Psoas muscle (tissue), 8 donors: ENCODE measurements around the gene SPAG17. TPM values are rescaled to one million over a fixed set of nuclear protein-coding genes. Genes with fewer than 3 reads are reported as not detected.

Experiments used
- ATAC-seq, 4 donors: fragments of 200-7000 bp; cut with Tn5 transposase; one replicate each; pipeline ENCODE4 v1.9.1; 2020; ENCODE audit warnings: moderate library complexity in 3 of 4, mild to moderate bottlenecking in 2 of 4
- DNase-seq, 2 donors: peaks; one replicate each; pipeline ENCODE4 v3.0.0-alpha.2; 2020
- H3K27ac ChIP-seq: fragments of 200-600 bp; one replicate; pipeline ENCODE4 v1.8.0; 2022
- H3K27me3 ChIP-seq, 3 donors: fragments of 200-600 bp in 1 of 3; one replicate each; pipeline versions ENCODE4 v1.6.1 to v1.8.0; 2013 to 2022; ENCODE audit warnings: low read length in 2 of 3, mild to moderate bottlenecking in 2 of 3, moderate library complexity in 1 of 3; ENCODE audit not compliant: insufficient read depth in 3 of 3
- H3K36me3 ChIP-seq, 2 donors: fragments of 200-600 bp in 1 of 2; one replicate each; pipeline versions ENCODE4 v1.6.1 to v1.8.0; 2013 to 2022; ENCODE audit warnings: low read depth in 1 of 2, mild to moderate bottlenecking in 1 of 2, moderate library complexity in 1 of 2; ENCODE audit not compliant: insufficient read depth in 1 of 2
- H3K4me1 ChIP-seq: fragments of 200-600 bp; one replicate; pipeline ENCODE4 v1.8.0; 2022
- H3K4me3 ChIP-seq: fragments of 200-600 bp; one replicate; pipeline ENCODE4 v1.8.0; 2022; ENCODE audit warnings: mild to moderate bottlenecking
- H3K9me3 ChIP-seq: fragments of 200-600 bp; one replicate; pipeline ENCODE4 v1.8.0; 2022
- WGBS, 3 donors: extraction: QIAGEN DNeasy Blood & Tissue Kit; methylation state at CpG; one replicate each; pipeline versions ENCODE4 v1.1.6 to v1.1.7; 2013; 5-methylcytosine and 5-hydroxymethylcytosine counted together
- intact Hi-C, 2 donors: fragments of 100-400 bp; cut with DNase I; formaldehyde crosslinking; loops; one replicate each; pipeline versions ENCODE4 v1.11.0 to v1.14.2; 2022
- polyA plus RNA-seq, 3 donors: library from polyadenylated mRNA; stranded (reverse); fragments of 200-250 nt; gene quantifications; one replicate each; pipeline ENCODE4 v1.2.3, GENCODE V29; 2013
- total RNA-seq, 4 donors: library from RNA; stranded (reverse); fragmentation: NEBNext Ultra II Directional in 2 of 4; extraction: Animal tissue kit (Norgen Biotek cat#: 25700) in 2 of 4; gene quantifications; one replicate each; pipeline versions ENCODE4 v1.2.1 to v1.2.4, GENCODE V29; 2021 to 2023
- TF ChIP-seq, protein P1 (sequence below): fragments of 200-600 bp; IDR thresholded peaks from one replicate; pipeline ENCODE4 v1.8.0; 2022; ENCODE audit warnings: antibody characterized with exemption
- donor health status: healthy with polysubstance abuse.
- donor health status: DM: no; HTN: no; CAD: no; lungs with moderate emphysema.
- donor health status: Bipolar disorder and iron deficiency.
- donor health status: healthy.
- donor health status: DM: yes; HTN: yes; CAD: no.
- donor health status: DM: no; HTN: no; CAD: no.
- donor health status: DM: no; HTN: no; CAD: no.
- donor health status: DM: yes; HTN: yes; CAD: no.

The SPAG17 gene
- total and polyA plus RNA-seq, 7 donors = 0.03 to 0.46 (median 0.09) TPM; not detected in 3

DNA sequence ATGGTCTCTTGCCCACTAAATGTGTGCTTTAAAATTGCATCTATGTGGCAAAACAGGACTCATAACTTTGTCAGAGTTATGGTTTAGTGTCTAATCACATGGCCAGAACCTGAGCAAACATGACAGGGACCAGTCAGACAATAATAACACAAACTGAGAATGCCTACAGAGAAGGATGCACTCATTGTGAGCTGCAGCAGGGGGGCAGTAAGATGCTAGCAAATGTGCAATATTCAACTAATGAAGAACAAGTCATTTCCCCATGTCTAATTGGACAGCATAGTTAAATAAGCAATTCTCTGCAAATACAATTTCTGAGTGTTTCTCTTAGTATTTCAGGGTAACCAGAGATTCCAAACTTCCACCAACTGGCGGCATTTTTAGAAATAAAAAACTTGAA, 30.8 kb downstream of the SPAG17 start:
- Histone ChIP-seq H3K9me3 (no peaks in the 10 kb centered on the region), H3K4me1 (no peaks in the 10 kb centered on the region), H3K27ac (no peak overlapping the region), H3K27me3 (no peaks in the 10 kb centered on the region), H3K4me3 (no peak overlapping the region), H3K36me3 (no peaks in the 10 kb centered on the region)
- ATAC-seq (peak in 2 of 4 donors; percentile 75 to 87), DNase-seq (no peak)
- intact Hi-C loops = loop anchor here (5.0 to 10.0 kb wide), 3 partner anchors 351 to 853 kb away; no protein-coding TSS in a partner anchor
- TF ChIP-seq, protein P1, sequence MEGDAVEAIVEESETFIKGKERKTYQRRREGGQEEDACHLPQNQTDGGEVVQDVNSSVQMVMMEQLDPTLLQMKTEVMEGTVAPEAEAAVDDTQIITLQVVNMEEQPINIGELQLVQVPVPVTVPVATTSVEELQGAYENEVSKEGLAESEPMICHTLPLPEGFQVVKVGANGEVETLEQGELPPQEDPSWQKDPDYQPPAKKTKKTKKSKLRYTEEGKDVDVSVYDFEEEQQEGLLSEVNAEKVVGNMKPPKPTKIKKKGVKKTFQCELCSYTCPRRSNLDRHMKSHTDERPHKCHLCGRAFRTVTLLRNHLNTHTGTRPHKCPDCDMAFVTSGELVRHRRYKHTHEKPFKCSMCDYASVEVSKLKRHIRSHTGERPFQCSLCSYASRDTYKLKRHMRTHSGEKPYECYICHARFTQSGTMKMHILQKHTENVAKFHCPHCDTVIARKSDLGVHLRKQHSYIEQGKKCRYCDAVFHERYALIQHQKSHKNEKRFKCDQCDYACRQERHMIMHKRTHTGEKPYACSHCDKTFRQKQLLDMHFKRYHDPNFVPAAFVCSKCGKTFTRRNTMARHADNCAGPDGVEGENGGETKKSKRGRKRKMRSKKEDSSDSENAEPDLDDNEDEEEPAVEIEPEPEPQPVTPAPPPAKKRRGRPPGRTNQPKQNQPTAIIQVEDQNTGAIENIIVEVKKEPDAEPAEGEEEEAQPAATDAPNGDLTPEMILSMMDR = peak; percentile 47
- WGBS, 3 donors = 79 to 91% (median 80%) methylated on average over 1 of the region's 1 CpG

DNA sequence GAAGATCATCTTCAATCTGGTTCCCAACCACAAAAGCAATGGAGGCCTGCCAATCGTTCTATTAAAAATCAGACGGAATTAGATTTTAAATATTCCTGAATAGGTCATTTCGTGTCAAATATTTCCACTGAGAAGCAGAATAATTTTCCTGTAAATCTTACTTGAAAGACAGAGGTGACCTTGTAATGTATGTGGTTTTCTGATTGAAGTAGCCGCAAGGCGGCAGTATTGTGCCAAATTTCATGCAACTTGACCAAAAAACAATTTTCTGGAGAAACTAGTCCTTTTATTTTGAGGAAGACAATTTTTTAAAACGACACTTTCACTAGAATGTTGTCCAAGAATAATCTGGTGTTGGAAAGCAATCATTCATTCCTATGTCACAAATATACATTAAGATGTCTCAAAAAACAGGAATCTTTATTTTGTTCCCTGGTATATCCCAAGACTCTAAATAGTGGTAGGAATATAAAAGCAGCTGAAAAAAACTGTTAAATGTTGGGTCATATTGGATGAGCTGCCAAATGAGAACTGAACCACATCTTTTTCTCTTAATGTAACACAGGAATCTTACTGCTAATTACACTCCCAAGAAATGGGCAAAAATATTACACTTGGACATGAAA, 33.6 kb downstream of the SPAG17 start:
- no peaks in the 10 kb centered on the region for H3K9me3 ChIP-seq
- H3K4me3 ChIP-seq = no peak overlapping the region
- peak in 1 of 4 donors; percentile 56 for ATAC-seq
- intact Hi-C loops = loop anchor here (2.0 to 10.0 kb wide), 4 partner anchors 353 to 857 kb away; no protein-coding TSS in a partner anchor
- WGBS, 3 donors = 1 to 5% (median 1%) methylated on average over 6 of the region's 6 CpGs
- H3K36me3 ChIP-seq = no peaks in the 10 kb centered on the region
- peak in 1 of 2 donors; percentile 57 for DNase-seq
- H3K27ac ChIP-seq = no peak overlapping the region
- no peaks in the 10 kb centered on the region for H3K27me3 ChIP-seq
- TF ChIP-seq, protein P1 = peak; percentile 76
- no peaks in the 10 kb centered on the region for H3K4me1 ChIP-seq

DNA sequence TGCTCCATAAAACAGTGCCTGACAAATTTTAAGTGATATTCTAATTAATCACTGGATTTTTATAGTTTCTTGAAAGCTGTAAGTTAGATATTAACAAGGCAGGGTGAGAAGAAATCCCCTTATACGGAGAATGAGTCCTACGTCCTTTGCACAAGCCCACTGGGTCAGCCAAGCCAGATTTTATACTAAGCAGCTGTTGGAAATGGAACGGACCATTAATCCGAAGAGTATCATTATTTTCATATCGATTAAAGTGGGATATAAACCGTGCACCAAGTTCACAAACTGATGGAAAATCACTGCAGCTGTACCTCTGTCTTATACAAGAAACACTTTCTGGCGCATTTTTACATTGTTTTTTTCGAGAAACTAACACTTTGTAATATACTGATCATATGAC, 35.2 kb downstream of the SPAG17 start:
- no peaks in the 10 kb centered on the region for H3K9me3 ChIP-seq
- ATAC-seq (no peak), DNase-seq (no peak)
- TF ChIP-seq, protein P1 = no peak
- 61 to 69% (median 62%) methylated on average over 8 of the region's 8 CpGs for WGBS, 3 donors
- H3K27ac ChIP-seq = no peak overlapping the region
- intact Hi-C loops = loop anchor here (2.0 to 10.0 kb wide), 4 partner anchors 355 to 859 kb away; no protein-coding TSS in a partner anchor
- H3K4me1 ChIP-seq = no peaks in the 10 kb centered on the region
- H3K27me3 ChIP-seq = no peaks in the 10 kb centered on the region
- no peak overlapping the region for H3K4me3 ChIP-seq
- no peaks in the 10 kb centered on the region for H3K36me3 ChIP-seq

DNA sequence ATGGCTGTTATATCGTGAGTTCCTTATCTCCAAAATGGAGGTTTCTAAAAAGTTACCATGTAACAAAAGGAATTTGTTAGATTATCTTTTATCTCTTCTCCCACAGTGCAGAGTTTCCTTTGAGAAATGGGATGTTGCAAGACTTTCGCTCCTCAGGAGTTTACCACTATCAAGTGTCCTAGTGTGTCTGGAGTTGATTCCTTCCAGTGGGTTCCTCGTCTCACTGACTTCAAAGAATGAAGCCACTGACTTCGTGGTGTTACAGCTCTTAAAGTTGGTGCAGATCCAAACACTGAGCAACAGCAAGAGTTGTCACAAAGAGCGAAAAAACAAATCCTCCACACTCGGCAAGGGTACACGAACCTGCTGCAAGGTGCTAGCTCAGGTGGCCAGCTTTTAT, 37.0 kb downstream of the SPAG17 start:
- no peaks in the 10 kb centered on the region for H3K36me3 ChIP-seq
- DNase-seq (no peak), ATAC-seq (no peak)
- H3K27me3 ChIP-seq = no peaks in the 10 kb centered on the region
- no peak overlapping the region for H3K27ac ChIP-seq
- WGBS, 3 donors = 73 to 79% (median 76%) methylated on average over 7 of the region's 7 CpGs
- H3K9me3 ChIP-seq = no peaks in the 10 kb centered on the region
- intact Hi-C loops = no loop called here
- no peak overlapping the region for H3K4me3 ChIP-seq
- TF ChIP-seq, protein P1 = no peak
- H3K4me1 ChIP-seq = no peaks in the 10 kb centered on the region

DNA sequence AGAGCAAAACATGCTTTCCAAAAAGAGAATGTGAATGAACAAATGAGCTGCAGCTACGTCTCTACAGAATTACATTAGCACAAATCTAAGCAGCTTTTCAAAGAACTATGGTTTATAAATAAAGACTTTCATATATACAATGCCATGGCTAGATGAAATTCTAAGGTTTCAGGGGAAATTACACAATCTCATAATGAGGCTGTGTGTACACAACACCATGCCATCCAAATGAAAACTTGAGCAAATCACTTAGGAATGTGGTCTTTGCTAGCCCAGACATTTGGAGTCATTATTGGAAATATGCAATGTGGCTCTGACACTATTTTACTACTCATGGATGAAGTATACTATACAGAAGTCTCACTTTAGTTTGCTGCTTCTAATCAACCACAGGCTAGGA, 37.5 kb downstream of the SPAG17 start:
- 54 to 81% (median 55%) methylated on average over 1 of the region's 1 CpG for WGBS, 3 donors
- no peaks in the 10 kb centered on the region for H3K36me3 ChIP-seq
- H3K4me3 ChIP-seq = no peak overlapping the region
- DNase-seq (no peak), ATAC-seq (no peak)
- TF ChIP-seq, protein P1 = no peak
- no peaks in the 10 kb centered on the region for H3K9me3 ChIP-seq
- H3K4me1 ChIP-seq = no peaks in the 10 kb centered on the region
- intact Hi-C loops = no loop called here
- H3K27ac ChIP-seq = no peak overlapping the region
- H3K27me3 ChIP-seq = no peaks in the 10 kb centered on the region
